Osteoblast (primary cell): ENCODE measurements around the gene ABHD17B. TPM values are rescaled to one million over a fixed set of nuclear protein-coding genes. Genes with fewer than 3 reads are reported as not detected.

Experiments
- DNase-seq: peaks from one replicate; pipeline ENCODE4 v3.0.0; 2011; ENCODE audit warnings: low spot score, mixed read lengths; ENCODE audit not compliant: insufficient read length; ENCODE audit errors: missing footprints
- H2AFZ ChIP-seq: 2 replicates; pipeline ENCODE4 v1.6.0; 2011; ENCODE audit warnings: mild to moderate bottlenecking, low read length
- H3K27ac ChIP-seq: 2 replicates; pipeline ENCODE4 v1.5.1; 2011; ENCODE audit warnings: mild to moderate bottlenecking, low read depth, low read length, moderate library complexity
- H3K27me3 ChIP-seq: 2 replicates; pipeline ENCODE4 v1.6.0; 2012; ENCODE audit warnings: mild to moderate bottlenecking, control low read depth, inconsistent platforms, low read length, moderate library complexity; ENCODE audit not compliant: insufficient read depth
- H3K36me3 ChIP-seq: 2 replicates; pipeline ENCODE4 v1.5.1; 2011; ENCODE audit warnings: mild to moderate bottlenecking, low read length, control low read depth, moderate library complexity; ENCODE audit not compliant: insufficient read depth
- H3K4me1 ChIP-seq: 2 replicates; pipeline ENCODE4 v1.5.1; 2011; ENCODE audit warnings: mild to moderate bottlenecking, low read length, control low read depth, moderate library complexity; ENCODE audit not compliant: insufficient read depth
- H3K4me2 ChIP-seq: 2 replicates; pipeline ENCODE4 v1.6.0; 2011; ENCODE audit warnings: mild to moderate bottlenecking, low read length; ENCODE audit not compliant: insufficient read depth
- H3K4me3 ChIP-seq: fragments of 200-600 bp; sonication (generic); 3 replicates; pipeline ENCODE4 v1.5.1; 2012; ENCODE audit warnings: mild to moderate bottlenecking, low read length, inconsistent platforms; ENCODE audit not compliant: insufficient read depth
- H3K79me2 ChIP-seq: 2 replicates; pipeline ENCODE4 v1.6.0; 2012; ENCODE audit warnings: mild to moderate bottlenecking, low read length, control low read depth, inconsistent platforms; ENCODE audit not compliant: insufficient read depth
- H3K9me3 ChIP-seq: 2 replicates; pipeline ENCODE4 v1.5.1; 2011; ENCODE audit warnings: low read depth, low read length, control low read depth
- H4K20me1 ChIP-seq: 2 replicates; pipeline ENCODE4 v1.6.0; 2012; ENCODE audit warnings: mild to moderate bottlenecking, low read length, control low read depth; ENCODE audit not compliant: insufficient read depth
- CTCF ChIP-seq: IDR thresholded peaks from 2 replicates; pipeline ENCODE4 v1.5.1; 2011; ENCODE audit warnings: mild to moderate bottlenecking, low read depth, low read length, moderate library complexity; ENCODE audit errors: extremely low read depth
- total RNA-seq: library from RNA; depleted of rRNA; stranded (reverse); fragments of >200 nt; gene quantifications from 2 replicates; pipeline ENCODE4 v1.2.3, GENCODE V29; 2012

ABHD17B gene
- total RNA-seq, 1 donor = 21.4 TPM

DNA sequence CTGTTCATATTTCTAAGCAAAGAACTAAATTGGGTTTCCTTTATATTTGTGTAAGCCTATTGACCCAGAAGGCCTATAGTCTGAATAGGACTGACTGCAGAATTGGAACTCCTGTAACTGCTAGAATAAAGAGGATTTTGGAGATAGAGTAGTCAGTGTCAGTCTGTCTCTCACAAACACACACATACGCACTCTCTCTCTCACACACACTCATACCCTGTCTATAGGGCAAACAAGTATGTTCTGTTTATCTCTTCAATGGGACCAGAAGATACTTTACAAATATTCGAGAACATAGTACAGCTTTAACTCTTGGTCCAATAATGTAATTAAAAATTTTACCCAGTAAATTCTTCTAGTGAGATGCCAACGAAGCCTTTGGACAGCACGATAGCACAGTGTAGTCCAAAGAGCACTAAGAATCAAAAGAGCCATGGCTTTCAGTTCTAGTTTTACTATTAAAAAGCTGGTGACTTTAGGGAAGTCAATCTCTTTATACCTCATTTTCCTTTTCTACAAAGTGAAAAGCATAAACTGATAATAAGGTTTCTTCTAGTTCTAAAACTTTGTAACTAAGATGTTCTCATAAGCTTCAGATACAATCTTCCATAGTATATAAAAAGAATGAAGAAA lies 19.3 kb downstream of the ABHD17B start:
- Histone ChIP-seq H3K79me2 (peaks cover 83% of the 10 kb centered on the region), H3K27me3 (no peaks in the 10 kb centered on the region)

GRCh38 chr9:71890042-71890679 lies 20.8 kb downstream of the ABHD17B start:
- H3K27me3 ChIP-seq = no peaks in the 10 kb centered on the region
- no peaks in the 10 kb centered on the region for H3K36me3 ChIP-seq
- no peak overlapping the region for H3K4me2 ChIP-seq
- H4K20me1 ChIP-seq = peaks cover 12% of the 10 kb centered on the region
- H3K79me2 ChIP-seq = peaks cover 81% of the 10 kb centered on the region
- H3K4me1 ChIP-seq = no peaks in the 10 kb centered on the region
- no peak overlapping the region for H3K27ac ChIP-seq
- TF ChIP-seq CTCF = no peak
- no peak overlapping the region for H2AFZ ChIP-seq
- no peak overlapping the region for H3K4me3 ChIP-seq
- DNase-seq = no peak
- H3K9me3 ChIP-seq = no peaks in the 10 kb centered on the region

More for the DNA sequence above, 19.3 kb downstream of the ABHD17B start:
- no peaks in the 10 kb centered on the region for H3K36me3 ChIP-seq
- no peak overlapping the region for H2AFZ ChIP-seq
- DNase-seq = no peak
- no peaks in the 10 kb centered on the region for H3K4me1 ChIP-seq
- H3K4me2 ChIP-seq = no peak overlapping the region
- no peak overlapping the region for H3K4me3 ChIP-seq
- no peak overlapping the region for H3K27ac ChIP-seq
- peaks cover 12% of the 10 kb centered on the region for H4K20me1 ChIP-seq
- no peak for TF ChIP-seq CTCF
- H3K9me3 ChIP-seq = no peaks in the 10 kb centered on the region

DNA sequence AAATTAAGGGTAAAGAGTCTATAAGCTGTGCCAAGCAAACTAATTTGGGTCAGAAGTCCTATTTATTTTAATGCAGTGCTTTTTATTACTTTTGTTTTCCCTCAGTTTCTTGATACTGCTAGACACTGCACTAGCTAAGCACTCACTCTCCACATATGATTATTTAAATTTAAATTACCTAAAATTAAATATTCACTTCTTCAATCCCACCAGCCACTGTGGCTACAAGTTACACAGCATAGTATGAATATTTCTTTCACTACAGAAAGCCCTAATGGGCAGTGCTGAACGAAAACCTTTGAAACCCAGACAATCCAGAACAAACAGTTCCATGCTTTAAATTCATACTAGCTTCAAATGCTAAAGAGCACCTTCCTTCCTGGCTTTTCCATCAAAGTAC lies 23.6 kb downstream of the ABHD17B start:
- Histone ChIP-seq H3K79me2 (peaks cover 85% of the 10 kb centered on the region), H3K27ac (no peak overlapping the region), H3K9me3 (no peaks in the 10 kb centered on the region), H3K36me3 (no peaks in the 10 kb centered on the region), H2AFZ (no peak overlapping the region), H3K4me3 (no peak overlapping the region), H3K4me1 (no peaks in the 10 kb centered on the region), H4K20me1 (peaks cover 7% of the 10 kb centered on the region), H3K27me3 (no peaks in the 10 kb centered on the region), H3K4me2 (no peak overlapping the region)
- no peak for TF ChIP-seq CTCF
- DNase-seq = no peak

GRCh38 chr9:71886541-71886940 lies 24.5 kb downstream of the ABHD17B start:
- H3K27me3 ChIP-seq = no peaks in the 10 kb centered on the region
- TF ChIP-seq CTCF = no peak

More at GRCh38 chr9:71886541-71886940, 24.5 kb downstream of the ABHD17B start:
- Histone ChIP-seq H3K79me2 (peaks cover 89% of the 10 kb centered on the region), H2AFZ (no peak overlapping the region), H3K4me1 (no peaks in the 10 kb centered on the region), H3K36me3 (no peaks in the 10 kb centered on the region), H3K27ac (no peak overlapping the region), H3K9me3 (no peaks in the 10 kb centered on the region), H4K20me1 (peaks cover 7% of the 10 kb centered on the region), H3K4me2 (no peak overlapping the region), H3K4me3 (no peak overlapping the region)
- DNase-seq = no peak
